ENCODE data around the gene SPR. TPM values are rescaled to one million over a fixed set of nuclear protein-coding genes. Genes with fewer than 3 reads are reported as not detected.

Gene SPR
- polyA plus RNA-seq, 2 of the 4 experiments (the other 2 are of a cell fraction) = 88.5 to 138 TPM

- WGBS (ENCODE audit: missing lambda C conversion rate) = 61% methylated on average over 18 of the region's 18 CpGs
- no peak for FAIRE-seq
- POLR2A ChIA-PET = no interaction called here
Measured at GRCh38 chr2:72897785-72898584, 10.8 kb downstream of the SPR start.

DNA sequence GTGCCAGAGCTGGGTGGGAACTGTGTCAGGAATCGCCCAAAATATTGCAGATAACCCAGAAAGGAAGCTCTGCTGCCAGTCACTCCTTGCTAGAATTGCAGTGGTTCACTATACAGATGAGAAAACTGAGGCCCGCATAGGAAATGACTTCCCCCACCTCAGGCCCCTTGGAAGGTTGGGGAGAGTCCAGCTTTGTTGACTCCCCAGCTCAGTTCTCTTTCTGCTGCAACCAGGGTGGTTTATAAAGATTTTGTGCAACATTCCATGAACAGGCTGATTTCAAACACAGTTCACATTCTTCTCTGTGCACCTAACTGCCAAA is 11.3 kb downstream of the SPR start:
- no peak for TF ChIP-seq CTCF (IDR thresholded peaks at IDR 0.05)
- no peak for TF ChIP-seq MAFK (IDR thresholded peaks at IDR 0.05; ENCODE audit: partially characterized antibody)
- no peak for TF ChIP-seq FOSB (CRISPR knock-in tag; IDR thresholded peaks at IDR 0.05)
- no peak for TF ChIP-seq RNF2 (IDR thresholded peaks at IDR 0.05; ENCODE audit: borderline replicate concordance, low read depth)
- no peak for TF ChIP-seq FOSL2 (IDR thresholded peaks at IDR 0.05)
- TF ChIP-seq FOSL2 (CRISPR knock-in tag; IDR thresholded peaks at IDR 0.05) = no peak
- no peak for TF ChIP-seq CEBPB (IDR thresholded peaks at IDR 0.05)
- FAIRE-seq (no peak), ATAC-seq (no peak), DNase-seq (ENCODE audit: low read depth in 1 of 2, low spot score in 1 of 2) (no peak)
- 46% methylated on average over 2 of the region's 2 CpGs for WGBS (ENCODE audit: missing lambda C conversion rate)
- peaks cover 6% of the 10 kb centered on the region; the same call in 1 of the 3 replicates for H3K9me3 ChIP-seq
- ChIA-PET CTCF (interaction anchor here (0.9 to 13.9 kb wide), 8 partner anchors 12 to 312 kb away, joined by 3 to 260 read pairs (median 7); partner anchors contain the start of gene SPR), POLR2A (no interaction called here)
- peaks cover 8% of the 10 kb centered on the region; the same call in 1 of the 3 replicates for H3K4me1 ChIP-seq
- no peak overlapping the region for H3K27ac ChIP-seq
- H3K4me2 ChIP-seq = no peak overlapping the region
- no peak overlapping the region for H3K4me3 ChIP-seq

More at GRCh38 chr2:72897785-72898584, 10.8 kb downstream of the SPR start:
- Histone ChIP-seq H3K4me3 (no peak overlapping the region), H3K9me3 (peaks cover 2% of the 10 kb centered on the region; the same call in 1 of the 3 replicates), H3K4me2 (no peak overlapping the region), H3K4me1 (peaks cover 8% of the 10 kb centered on the region; the same call in 1 of the 3 replicates), H3K27ac (no peak overlapping the region)
- no peak for ATAC-seq
- CTCF ChIA-PET = interaction anchor here (0.7 to 13.9 kb wide), 10 partner anchors 10 to 313 kb away, joined by 3 to 260 read pairs (median 12); partner anchors contain the start of gene SPR
- no peak for DNase-seq (ENCODE audit: low read depth in 1 of 2, low spot score in 1 of 2)
- TF ChIP-seq, protein P1, sequence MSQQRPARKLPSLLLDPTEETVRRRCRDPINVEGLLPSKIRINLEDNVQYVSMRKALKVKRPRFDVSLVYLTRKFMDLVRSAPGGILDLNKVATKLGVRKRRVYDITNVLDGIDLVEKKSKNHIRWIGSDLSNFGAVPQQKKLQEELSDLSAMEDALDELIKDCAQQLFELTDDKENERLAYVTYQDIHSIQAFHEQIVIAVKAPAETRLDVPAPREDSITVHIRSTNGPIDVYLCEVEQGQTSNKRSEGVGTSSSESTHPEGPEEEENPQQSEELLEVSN (IDR thresholded peaks at IDR 0.05; ENCODE audit: borderline replicate concordance, low read depth) = no peak
- TF ChIP-seq FOSL2 (IDR thresholded peaks at IDR 0.05) = no peak
- no peak for TF ChIP-seq FOSL2 (CRISPR knock-in tag; IDR thresholded peaks at IDR 0.05)
- no peak for TF ChIP-seq ESRRA (IDR thresholded peaks at IDR 0.05; ENCODE audit: borderline replicate concordance, low read length)
- TF ChIP-seq PHF8 (IDR thresholded peaks at IDR 0.05; ENCODE audit: borderline replicate concordance, low read depth) = no peak
- TF ChIP-seq RARB (CRISPR knock-in tag; IDR thresholded peaks at IDR 0.05) = no peak
- no peak for TF ChIP-seq EP300 (IDR thresholded peaks at IDR 0.05)
- TF ChIP-seq POLR2A (IDR thresholded peaks at IDR 0.05; ENCODE audit: low read length) = no peak
- no peak for TF ChIP-seq CTCF (IDR thresholded peaks at IDR 0.05)
- TF ChIP-seq ZC3H11A (IDR thresholded peaks at IDR 0.05) = no peak

DNA sequence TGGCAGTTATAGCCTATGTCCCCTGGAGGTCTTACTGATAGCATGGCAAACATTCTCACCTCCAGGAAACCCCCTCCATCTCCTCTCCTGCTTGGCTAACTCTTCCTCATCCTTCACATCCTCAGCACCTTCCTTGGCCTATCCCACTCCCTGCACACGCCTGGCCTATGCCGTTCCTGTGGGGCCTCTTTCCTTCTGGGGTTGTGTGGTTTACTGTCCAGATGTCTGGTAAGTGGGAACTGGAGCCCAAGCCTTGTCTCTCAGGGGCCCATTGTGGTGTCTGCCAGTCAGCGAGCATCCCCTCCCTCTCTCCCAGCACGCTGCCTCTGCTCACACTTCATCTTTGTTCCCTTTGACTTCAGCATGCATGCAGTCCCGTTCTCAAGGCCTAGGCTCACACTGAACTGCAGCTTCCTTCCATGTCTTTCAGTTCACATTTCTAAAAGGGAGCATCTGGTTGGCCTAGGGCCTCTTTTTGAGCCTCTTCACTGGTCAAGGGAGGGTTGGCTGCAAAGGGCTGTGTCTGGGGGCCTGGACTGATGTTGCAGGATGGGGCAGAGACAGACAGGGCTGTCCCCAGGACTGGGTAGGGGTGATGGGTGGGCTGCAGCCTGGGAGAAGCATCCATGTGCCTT is 13.1 kb downstream of the SPR start:
- ChIA-PET CTCF (interaction anchor here (1.1 to 3.3 kb wide), 4 partner anchors 7 to 74 kb away, joined by 3 to 32 read pairs (median 9); partner anchors contain the start of gene SPR), POLR2A (no interaction called here)
- ATAC-seq (no peak), DNase-seq (ENCODE audit: low read depth in 1 of 2, low spot score in 1 of 2) (no peak), FAIRE-seq (no peak)
- peaks cover 8% of the 10 kb centered on the region; the same call in 1 of the 3 replicates for H3K4me1 ChIP-seq
- H3K9me3 ChIP-seq = peaks cover 6% of the 10 kb centered on the region; the same call in 1 of the 3 replicates
- no peak overlapping the region for H3K27ac ChIP-seq
- 59% methylated on average over 5 of the region's 5 CpGs for WGBS (ENCODE audit: missing lambda C conversion rate)
- no peak overlapping the region for H3K4me2 ChIP-seq
- no peak overlapping the region for H3K4me3 ChIP-seq
- TF ChIP-seq MAZ (IDR thresholded peaks at IDR 0.05; ENCODE audit: borderline replicate concordance, low read depth, low read length) (no peak), FOSL2 (IDR thresholded peaks at IDR 0.05) (no peak), FOSL2 (CRISPR knock-in tag; IDR thresholded peaks at IDR 0.05) (no peak), HMGXB4 (CRISPR knock-in tag; IDR thresholded peaks at IDR 0.05; ENCODE audit: borderline replicate concordance) (no peak), CBX2 (IDR thresholded peaks at IDR 0.05; ENCODE audit: borderline replicate concordance, low read depth) (no peak), BCL3 (IDR thresholded peaks at IDR 0.05) (no peak), ZNF302 (CRISPR knock-in tag; IDR thresholded peaks at IDR 0.05) (no peak), RAD21 (conservative IDR thresholded peaks at IDR 0.05 in 1 of 2, IDR thresholded peaks at IDR 0.05 in 1 of 2) (no peak), EP300 (IDR thresholded peaks at IDR 0.05) (no peak), CBX8 (IDR thresholded peaks at IDR 0.05) (no peak), RNF2 (IDR thresholded peaks at IDR 0.05; ENCODE audit: borderline replicate concordance, low read depth) (no peak)
- TF ChIP-seq, protein P2, sequence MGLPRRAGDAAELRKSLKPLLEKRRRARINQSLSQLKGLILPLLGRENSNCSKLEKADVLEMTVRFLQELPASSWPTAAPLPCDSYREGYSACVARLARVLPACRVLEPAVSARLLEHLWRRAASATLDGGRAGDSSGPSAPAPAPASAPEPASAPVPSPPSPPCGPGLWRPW (IDR thresholded peaks at IDR 0.05) = no peak

Measured in A549 (cell line).